Heart right ventricle (tissue), 16 donors: ENCODE data around the gene FRY. TPM values are rescaled to one million over a fixed set of nuclear protein-coding genes. Genes with fewer than 3 reads are reported as not detected.

Experiments used
- ATAC-seq, 8 donors: fragments of 200-7000 bp; cut with Tn5 transposase; one replicate each; pipeline ENCODE4 v1.9.1; 2020; ENCODE audit warnings: mild to moderate bottlenecking in 8 of 8, moderate library complexity in 8 of 8, moderate number of reproducible peaks in 1 of 8
- DNase-seq, 2 donors: peaks; one replicate each; pipeline ENCODE4 v3.0.0-alpha.2; 2020
- H3K27ac ChIP-seq, 10 donors: fragments of 200-600 bp; sonication (generic) in 2 of 10; one replicate each; pipeline versions ENCODE4 v1.5.0 to v1.8.0; 2020 to 2022; ENCODE audit warnings: mild to moderate bottlenecking in 3 of 10
- H3K27me3 ChIP-seq, 7 donors: fragments of 200-600 bp; one replicate each; pipeline ENCODE4 v1.8.0; 2021 to 2022; ENCODE audit warnings: mild to moderate bottlenecking in 2 of 7
- H3K36me3 ChIP-seq, 9 donors: fragments of 200-600 bp; sonication (generic) in 1 of 9; one replicate each; pipeline versions ENCODE4 v1.5.0 to v1.8.0; 2020 to 2022; ENCODE audit warnings: mild to moderate bottlenecking in 2 of 9
- H3K4me1 ChIP-seq, 9 donors: fragments of 200-600 bp; sonication (generic) in 1 of 9; one replicate each; pipeline versions ENCODE4 v1.5.0 to v1.8.0; 2020 to 2022; ENCODE audit warnings: mild to moderate bottlenecking in 4 of 9
- H3K4me3 ChIP-seq, 10 donors: fragments of 200-600 bp; sonication (generic) in 2 of 10; one replicate each; pipeline versions ENCODE4 v1.5.0 to v1.8.0; 2020 to 2022; ENCODE audit warnings: mild to moderate bottlenecking in 7 of 10, moderate library complexity in 2 of 10
- H3K9me3 ChIP-seq, 11 donors: fragments of 200-600 bp in 10 of 11; sonication (generic) in 2 of 11; one replicate each; pipeline versions ENCODE4 v1.5.0 to v1.8.0; 2013 to 2022; ENCODE audit warnings: mild to moderate bottlenecking in 2 of 11, control low read depth in 1 of 11, moderate library complexity in 1 of 11
- WGBS, 2 donors: extraction: QIAGEN DNeasy Blood & Tissue Kit; methylation state at CpG; one replicate each; pipeline ENCODE4 v1.1.7; 2013; ENCODE audit warnings: inconsistent platforms in 1 of 2; 5-methylcytosine and 5-hydroxymethylcytosine counted together
- intact Hi-C, 10 donors: fragments of 100-400 bp; cut with DNase I; formaldehyde crosslinking; loops; one replicate each; pipeline versions ENCODE4 v1.11.1 to v1.14.2; 2022
- polyA plus RNA-seq, 2 donors: library from polyadenylated mRNA; stranded (reverse); fragments of 200-250 nt; gene quantifications; one replicate each; pipeline ENCODE4 v1.2.3, GENCODE V29; 2013
- total RNA-seq, 10 donors: library from RNA; stranded (reverse); fragmentation: NEBNext Ultra II Directional in 3 of 10; extraction: Animal tissue kit (Norgen Biotek cat#: 25700) in 3 of 10; gene quantifications; one replicate each; pipeline versions ENCODE4 v1.2.1 to v1.2.4, GENCODE V29; 2021 to 2023
- TF ChIP-seq, protein P1 (sequence below), 9 donors: fragments of 200-600 bp; sonication (generic) in 2 of 9; IDR thresholded peaks; one replicate each; pipeline versions ENCODE4 v1.5.0 to v1.8.0; 2021 to 2022; ENCODE audit warnings: antibody characterized with exemption in 9 of 9, mild to moderate bottlenecking in 5 of 9, moderate library complexity in 1 of 9
- donor health status: Arrhythmogenic right ventricular cardiomyopathy.
- donor health status: ischemic (EF 13 %, LVEDD 7.1; RV severe dilation, severe dysfunction).
- donor health status: healthy with polysubstance abuse.
- donor health status: DM: no; HTN: yes; CAD: no.
- donor health status: DM: no; HTN: no; CAD: no.
- donor health status: ischemic (EF 25% LVEDD 6.9; RV normal size, moderate dysfunction).
- donor health status: ischemic (EF 25% LVEDD 5.7; RV mildly dilated, moderate dysfunction).
- donor health status: healthy.
- donor health status: DM: yes; HTN: yes; CAD: no.
- donor health status: Ischemic cardiomyopathy.
- donor health status: ischemic (EF 35%, LVEDD 5.7; RV mildly dilated, moderate dysfunction).
- donor health status: nonischemic (EF 11% LVEDD 7.7; RV severe dilation, severe dysfunction).
- donor health status: DM: yes; HTN: yes; CAD: no.
- donor health status: PGD.
- donor health status: ischemic (EF 29% LVEDD 5.4; RV normal size, mild dysfunction).
- donor health status: nonischemic (EF 23%, LVEDD 6.1; RV moderate dilation, normal function).

Gene FRY
- total and polyA plus RNA-seq, 12 donors: 24.9 to 268 (median 207) TPM

DNA sequence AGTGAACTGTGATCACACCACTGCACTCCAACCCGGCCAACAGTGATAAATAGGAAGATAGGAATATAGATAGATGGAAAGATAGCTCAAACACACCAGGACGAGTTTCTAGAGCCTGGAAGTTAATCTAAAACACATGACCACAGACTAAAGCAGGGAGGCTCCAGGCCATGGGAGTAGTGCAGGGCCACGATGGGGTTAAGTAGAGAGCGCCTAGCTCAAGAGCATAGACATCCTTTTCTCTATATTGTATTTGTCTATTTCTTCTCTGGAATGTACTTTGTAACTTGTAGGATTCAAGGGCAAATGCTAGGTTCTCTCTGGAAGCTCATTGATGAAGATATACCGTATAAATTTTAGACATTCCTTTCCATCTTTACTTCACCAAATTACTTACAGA, 214.0 kb downstream of the FRY start:
- TF ChIP-seq, protein P1, sequence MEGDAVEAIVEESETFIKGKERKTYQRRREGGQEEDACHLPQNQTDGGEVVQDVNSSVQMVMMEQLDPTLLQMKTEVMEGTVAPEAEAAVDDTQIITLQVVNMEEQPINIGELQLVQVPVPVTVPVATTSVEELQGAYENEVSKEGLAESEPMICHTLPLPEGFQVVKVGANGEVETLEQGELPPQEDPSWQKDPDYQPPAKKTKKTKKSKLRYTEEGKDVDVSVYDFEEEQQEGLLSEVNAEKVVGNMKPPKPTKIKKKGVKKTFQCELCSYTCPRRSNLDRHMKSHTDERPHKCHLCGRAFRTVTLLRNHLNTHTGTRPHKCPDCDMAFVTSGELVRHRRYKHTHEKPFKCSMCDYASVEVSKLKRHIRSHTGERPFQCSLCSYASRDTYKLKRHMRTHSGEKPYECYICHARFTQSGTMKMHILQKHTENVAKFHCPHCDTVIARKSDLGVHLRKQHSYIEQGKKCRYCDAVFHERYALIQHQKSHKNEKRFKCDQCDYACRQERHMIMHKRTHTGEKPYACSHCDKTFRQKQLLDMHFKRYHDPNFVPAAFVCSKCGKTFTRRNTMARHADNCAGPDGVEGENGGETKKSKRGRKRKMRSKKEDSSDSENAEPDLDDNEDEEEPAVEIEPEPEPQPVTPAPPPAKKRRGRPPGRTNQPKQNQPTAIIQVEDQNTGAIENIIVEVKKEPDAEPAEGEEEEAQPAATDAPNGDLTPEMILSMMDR (IDR thresholded peaks at IDR 0.05): no peak
- Histone ChIP-seq H3K9me3 (no peaks in the 10 kb centered on the region), H3K27me3 (no peaks in the 10 kb centered on the region), H3K27ac (no peak overlapping the region), H3K4me1 (peaks cover 4 to 21% (median 16%) of the 10 kb centered on the region in 9 donors), H3K36me3 (peaks cover 0 to 85% (median 33%) of the 10 kb centered on the region in 9 donors), H3K4me3 (no peak overlapping the region)
- 72 to 83% methylated on average over 5 of the region's 5 CpGs for WGBS, 2 donors
- no peak for DNase-seq
- no peak for ATAC-seq
- intact Hi-C loops: loop anchor here in 6 of 10 donors (5.0 to 10.0 kb wide), 5 partner anchors 42 to 1912 kb away; no protein-coding TSS in a partner anchor

DNA sequence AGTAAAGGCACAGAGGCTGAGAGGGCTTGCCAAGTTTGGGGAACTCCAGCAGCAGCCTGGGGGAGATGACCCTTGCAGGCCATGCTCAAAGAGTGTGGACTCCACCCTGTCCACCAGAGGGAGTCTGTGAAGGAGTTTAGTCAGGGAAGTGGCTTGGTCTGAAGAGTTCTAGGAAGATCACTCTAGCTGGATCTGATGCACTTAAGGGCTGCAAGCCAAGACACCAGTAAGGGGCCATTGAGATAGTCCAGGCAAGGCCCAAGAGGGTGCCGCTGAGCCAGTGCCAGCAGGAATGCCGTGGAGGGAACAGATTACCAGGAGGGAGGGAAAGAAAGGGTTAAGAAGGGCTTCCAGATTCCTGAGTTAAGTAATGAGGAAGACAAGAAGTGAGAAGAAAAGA, 214.9 kb downstream of the FRY start:
- no peaks in the 10 kb centered on the region for H3K27me3 ChIP-seq
- peak; percentile 24 to 72 for DNase-seq
- peaks cover 0 to 82% (median 25%) of the 10 kb centered on the region in 9 donors for H3K36me3 ChIP-seq
- WGBS, 2 donors: 16 to 27% methylated on average over 2 of the region's 2 CpGs
- H3K4me1 ChIP-seq: peaks cover 4 to 21% (median 16%) of the 10 kb centered on the region in 9 donors
- no peak overlapping the region for H3K4me3 ChIP-seq
- peak overlapping the region in 5 of 10 donors; percentile 4 to 35 (median 13) for H3K27ac ChIP-seq
- H3K9me3 ChIP-seq: no peaks in the 10 kb centered on the region
- ATAC-seq: peak; percentile 77 to 92 (median 87)
- intact Hi-C loops: loop anchor here (1.0 to 10.0 kb wide), 8 partner anchors 41 to 1911 kb away; no protein-coding TSS in a partner anchor
- TF ChIP-seq, protein P1 (IDR thresholded peaks at IDR 0.05): peak in 8 of 9 donors; percentile 67 to 89 (median 78)

DNA sequence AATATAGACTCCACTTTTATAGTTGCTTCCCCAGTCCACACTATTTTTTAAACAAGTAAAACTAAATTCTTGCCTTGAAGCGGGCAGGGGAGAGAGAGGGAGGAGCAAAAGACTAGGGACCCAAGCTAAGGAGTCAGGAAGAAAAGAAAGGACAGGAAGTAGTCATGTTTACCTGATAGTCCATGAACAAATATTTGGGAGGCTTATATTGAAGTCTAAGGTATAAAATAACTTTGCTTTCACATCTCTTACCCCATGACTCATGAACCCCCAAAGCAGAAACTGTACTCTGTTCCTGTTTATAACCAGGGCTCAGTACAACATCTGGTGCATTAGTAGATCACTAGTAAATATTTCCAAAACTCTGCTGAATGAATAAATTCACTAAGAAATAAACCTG, 216.3 kb downstream of the FRY start:
- no peak for ATAC-seq
- DNase-seq: no peak
- Histone ChIP-seq H3K4me1 (peaks cover 4 to 34% (median 21%) of the 10 kb centered on the region in 9 donors), H3K9me3 (no peaks in the 10 kb centered on the region), H3K27ac (peak overlapping the region in 4 of 10 donors; percentile 11 to 35 (median 31)), H3K4me3 (no peak overlapping the region), H3K36me3 (peaks cover 0 to 82% (median 24%) of the 10 kb centered on the region in 9 donors), H3K27me3 (no peaks in the 10 kb centered on the region)
- TF ChIP-seq, protein P1 (IDR thresholded peaks at IDR 0.05): no peak
- WGBS, 2 donors: 0 to 80% methylated on average over 1 of the region's 1 CpG
- intact Hi-C loops: loop anchor here in 8 of 10 donors (2.0 to 10.0 kb wide), 7 partner anchors 39 to 1909 kb away; no protein-coding TSS in a partner anchor

DNA sequence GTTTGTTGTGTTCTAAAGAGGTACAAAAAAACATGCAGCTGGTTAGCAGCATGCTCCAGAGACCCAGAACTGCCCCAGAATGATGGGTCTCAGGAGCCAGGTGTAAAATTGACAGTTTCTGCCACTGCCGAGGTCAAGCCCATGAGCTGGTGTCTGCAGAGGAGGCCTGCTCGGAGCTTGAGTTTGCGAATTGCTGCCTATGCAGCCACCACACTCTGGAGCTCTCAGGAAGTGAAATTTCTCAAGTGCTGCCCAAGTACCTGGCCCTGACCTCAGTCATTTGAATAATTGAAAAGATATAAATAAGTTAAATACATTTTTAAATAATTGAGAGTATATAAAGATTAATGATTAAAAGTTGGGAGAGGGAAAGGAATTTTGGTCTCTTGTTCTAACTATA, 217.2 kb downstream of the FRY start:
- ATAC-seq: no peak
- Histone ChIP-seq H3K9me3 (no peaks in the 10 kb centered on the region), H3K27me3 (no peaks in the 10 kb centered on the region), H3K4me3 (no peak overlapping the region), H3K27ac (no peak overlapping the region), H3K36me3 (peaks cover 0 to 75% (median 24%) of the 10 kb centered on the region in 9 donors), H3K4me1 (peaks cover 4 to 43% (median 29%) of the 10 kb centered on the region in 9 donors)
- intact Hi-C loops: loop anchor here in 6 of 10 donors (5.0 to 10.0 kb wide), 5 partner anchors 38 to 1908 kb away; no protein-coding TSS in a partner anchor
- TF ChIP-seq, protein P1 (IDR thresholded peaks at IDR 0.05): no peak
- WGBS, 2 donors: 90 to 91% methylated on average over 3 of the region's 3 CpGs
- no peak for DNase-seq
